ENCODE data around the gene SLIT3.

GRCh38 chr5:168770996-168771395, 529.9 kb downstream of the SLIT3 start:
- TF ChIP-seq CTCF (IDR thresholded peaks at IDR 0.05; ENCODE audit: insufficient read depth, low read length) (no peak), POLR2AphosphoS5 (IDR thresholded peaks at IDR 0.05; ENCODE audit: low read depth) (no peak), GABPA (IDR thresholded peaks at IDR 0.05; ENCODE audit: low read depth) (no peak)
